NAMALWA (cell line): ENCODE data around the gene TET1.
A peak's percentile ranks its signal among the peaks of the same experiment; 100 is the strongest.
"Not testable (repeated sequence)": the region's sequence is repeated elsewhere in the genome, so short reads cannot be mapped to it uniquely, and the experiment has no call there.

Experiments
- DNase-seq: peaks from one replicate; pipeline ENCODE4 v3.0.0-alpha.2; 2015; ENCODE audit warnings: low spot score

Gene TET1

DNA sequence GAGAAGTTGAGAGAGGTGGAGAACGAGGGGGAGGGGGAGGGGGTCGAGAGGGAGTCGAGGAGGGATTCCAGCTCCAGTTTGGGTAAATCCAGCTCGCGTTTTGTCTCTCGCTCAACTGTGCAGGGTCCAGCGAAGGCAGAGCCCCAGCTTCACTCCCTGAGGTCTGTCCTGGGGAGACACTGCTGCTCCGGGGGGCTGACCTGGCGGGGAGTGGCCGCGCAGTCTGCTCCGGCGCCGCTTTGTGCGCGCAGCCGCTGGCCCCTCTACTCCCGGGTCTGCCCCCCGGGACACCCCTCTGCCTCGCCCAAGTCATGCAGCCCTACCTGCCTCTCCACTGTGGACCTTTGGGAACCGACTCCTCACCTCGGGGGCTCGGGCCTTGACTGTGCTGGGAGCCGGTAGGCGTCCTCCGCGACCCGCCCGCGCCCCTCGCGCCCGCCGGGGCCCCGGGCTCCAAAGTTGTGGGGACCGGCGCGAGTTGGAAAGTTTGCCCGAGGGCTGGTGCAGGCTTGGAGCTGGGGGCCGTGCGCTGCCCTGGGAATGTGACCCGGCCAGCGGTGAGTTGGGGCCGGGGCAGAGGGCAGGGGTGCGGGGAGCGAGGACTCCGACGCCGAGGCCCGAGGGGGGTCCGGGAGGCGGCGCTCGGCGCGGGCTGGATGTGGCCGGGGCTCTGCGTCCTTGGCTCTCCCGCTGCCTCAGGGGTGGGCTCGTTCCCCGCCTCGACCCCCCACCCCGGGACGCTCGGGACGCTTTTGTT lies at the start of gene TET1:
Gene TET1, plus strand, starts transcription at position 152 of the 757 bp plus-strand sequence. CDS start 12,002 bp downstream, outside the sequence.
- DNase-seq: peak; percentile 32

DNA sequence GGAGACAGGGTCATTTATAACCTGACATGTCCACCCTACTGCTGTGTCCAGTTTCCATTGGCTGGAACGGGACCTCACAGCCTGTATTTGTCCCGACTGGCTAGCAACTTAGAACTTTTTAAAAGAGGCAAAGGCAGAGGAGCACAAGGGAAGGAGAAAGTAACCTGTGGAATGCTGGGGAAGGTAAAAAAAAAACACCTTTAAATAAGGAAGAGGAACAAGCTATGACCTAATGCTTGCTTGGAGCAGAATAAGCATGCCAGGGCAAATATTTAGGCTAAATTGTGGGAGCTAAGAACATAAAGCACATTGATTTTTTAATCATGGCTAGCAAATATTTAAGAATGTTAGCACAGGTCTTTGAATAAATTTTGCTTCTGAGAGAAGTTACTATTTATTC lies 43.9 kb upstream of the TET1 start:
- not testable (repeated sequence) for DNase-seq

DNA sequence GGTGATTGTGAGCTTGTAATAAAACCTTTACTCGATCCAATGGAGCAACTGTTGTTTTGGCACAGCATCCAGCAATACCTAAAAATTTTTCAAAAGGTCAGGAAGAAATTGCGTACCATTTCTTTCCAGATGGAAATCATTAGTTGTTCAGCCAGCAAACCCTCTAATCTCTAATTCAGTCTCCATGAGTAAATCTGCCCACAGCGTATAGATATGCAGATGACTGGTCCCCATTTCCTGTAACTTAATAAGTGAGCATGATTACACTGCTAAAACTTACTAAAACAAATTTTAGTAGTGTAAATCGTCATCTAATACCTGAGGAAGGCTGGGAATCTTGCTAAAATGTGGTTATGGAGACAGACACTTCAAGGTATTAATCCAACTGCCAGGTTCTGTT lies 43.4 kb upstream of the TET1 start:
- no peak for DNase-seq

DNA sequence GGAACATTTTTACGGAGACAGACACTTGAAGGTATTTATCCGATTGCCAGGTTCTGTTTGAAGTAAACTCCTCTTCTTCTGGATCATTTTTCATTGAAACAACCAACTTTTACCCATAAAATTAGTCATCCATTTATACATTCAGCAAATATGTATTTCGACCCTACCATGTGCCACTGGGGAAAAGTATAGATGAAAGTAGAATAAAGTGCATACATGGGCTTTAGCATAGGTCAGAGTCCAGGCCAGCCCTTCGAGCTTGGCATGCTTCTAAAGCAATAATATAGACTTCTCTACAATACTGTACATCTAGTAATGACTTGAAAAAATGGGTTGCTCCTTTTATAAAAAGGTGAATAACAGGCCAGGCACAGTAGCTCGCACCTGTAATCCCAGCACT lies 42.9 kb upstream of the TET1 start:
- no peak for DNase-seq

DNA sequence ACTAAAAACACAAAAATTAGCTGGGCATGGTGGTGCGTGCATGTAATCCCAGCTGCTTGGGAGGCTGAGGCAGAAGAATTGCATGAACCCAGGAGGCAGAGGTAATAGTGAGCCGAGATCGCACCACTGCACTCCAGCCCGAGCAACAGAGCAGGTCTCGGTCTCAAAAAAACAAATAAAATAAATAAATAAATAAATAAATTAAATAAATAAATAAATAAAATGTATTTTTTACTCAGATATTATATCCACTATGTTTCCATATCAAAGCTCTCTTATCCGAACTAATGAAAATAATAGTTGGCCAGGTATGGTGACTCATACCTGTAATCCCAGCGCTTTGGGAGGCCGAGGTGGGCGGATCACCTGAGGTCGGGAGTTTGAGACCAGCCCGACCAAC lies 41.5 kb upstream of the TET1 start:
- DNase-seq: not testable (repeated sequence)

DNA sequence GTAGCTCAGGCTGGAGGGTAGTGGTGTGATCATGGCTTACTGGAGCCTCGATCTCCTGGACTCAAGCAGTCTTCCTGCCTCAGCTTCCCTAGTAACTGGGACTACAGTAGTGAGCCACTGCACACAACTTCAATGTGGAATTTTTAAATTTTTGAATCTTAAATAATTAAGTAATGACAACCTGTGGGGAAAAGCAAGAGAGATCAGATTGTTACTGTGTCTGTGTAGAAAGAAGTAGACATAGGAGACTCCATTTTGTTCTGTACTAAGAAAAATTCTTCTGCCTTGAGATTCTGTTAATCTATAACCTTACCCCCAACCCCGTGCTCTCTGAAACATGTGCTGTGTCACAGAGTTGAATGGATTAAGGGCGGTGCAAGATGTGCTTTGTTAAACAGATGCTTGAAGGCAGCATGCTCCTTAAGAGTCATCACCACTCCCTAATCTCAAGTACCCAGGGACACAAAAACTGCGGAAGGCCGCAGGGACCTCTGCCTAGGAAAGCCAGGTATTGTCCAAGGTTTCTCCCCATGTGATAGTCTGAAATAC lies 34.6 kb upstream of the TET1 start:
- DNase-seq: not testable (repeated sequence)

DNA sequence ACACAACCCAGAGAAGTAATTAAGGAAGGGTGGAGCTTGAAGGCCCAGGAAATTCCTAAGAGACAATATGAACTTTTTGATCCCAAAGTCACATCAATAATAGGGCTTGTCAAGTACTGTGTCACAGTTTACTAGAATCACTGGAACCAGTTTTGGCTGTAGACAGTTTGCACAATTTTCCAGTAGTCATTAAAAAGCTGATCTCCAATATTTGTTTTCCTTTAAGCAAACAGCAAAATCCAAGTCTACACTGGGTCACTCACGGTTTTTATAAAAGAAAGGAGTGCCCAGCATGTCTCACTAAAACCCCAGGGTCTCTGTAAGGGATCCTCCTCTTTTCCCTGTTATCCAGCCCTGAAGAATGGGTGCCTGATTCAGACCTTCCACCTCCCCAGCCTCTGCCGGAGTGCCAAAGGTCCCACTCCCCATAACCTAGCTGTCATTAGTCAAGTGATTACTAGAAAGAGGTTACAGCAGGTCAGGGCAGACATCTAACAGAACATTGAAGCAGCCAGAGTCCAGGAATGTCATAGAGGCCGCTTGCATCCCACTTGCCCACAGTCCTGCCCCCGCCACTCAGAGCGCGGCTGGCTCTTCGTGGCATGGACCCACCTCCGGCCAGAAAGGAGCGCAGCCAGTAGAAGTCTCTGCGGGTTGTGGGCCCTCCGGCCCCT lies 33.4 kb upstream of the TET1 start:
- DNase-seq: no peak

DNA sequence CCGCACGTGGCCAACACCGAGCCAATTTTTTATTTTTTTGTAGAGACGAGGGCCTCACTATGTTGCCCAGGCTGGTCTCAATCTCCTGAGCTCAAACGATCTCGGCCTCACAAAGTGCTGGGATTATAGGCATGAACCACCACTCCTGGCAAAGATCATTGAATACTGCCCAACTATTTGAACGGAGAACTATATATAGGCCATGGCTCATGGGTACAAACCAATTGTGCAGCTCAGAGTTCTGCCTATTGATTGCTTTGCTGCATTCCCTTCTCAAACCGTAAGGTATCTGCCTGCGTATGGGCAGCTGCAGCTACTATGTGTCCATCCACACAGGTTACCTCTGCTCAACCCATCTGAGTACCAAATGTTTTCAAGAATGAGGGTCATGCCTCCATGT lies 23.2 kb upstream of the TET1 start:
- DNase-seq: no peak

DNA sequence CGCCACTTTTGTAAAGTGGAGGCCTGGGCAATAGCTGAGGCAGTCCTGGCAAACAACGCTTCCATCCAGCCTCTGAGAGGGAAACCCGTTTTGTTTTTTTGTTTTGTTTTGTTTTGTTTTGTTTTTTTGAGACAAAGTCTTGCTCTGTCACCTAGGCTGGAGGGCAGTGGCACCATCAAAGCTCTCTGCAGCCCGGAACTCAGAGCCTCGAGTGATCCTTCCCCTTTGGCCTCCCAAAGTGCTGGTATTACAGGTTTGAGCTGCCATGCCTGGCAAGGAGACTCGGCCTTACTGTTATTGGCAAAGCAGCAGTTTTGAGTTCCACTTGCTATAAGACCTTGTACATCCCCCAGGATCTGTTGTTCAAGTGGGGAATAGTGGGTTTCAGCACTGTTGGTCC lies 22.3 kb upstream of the TET1 start:
- no peak for DNase-seq

DNA sequence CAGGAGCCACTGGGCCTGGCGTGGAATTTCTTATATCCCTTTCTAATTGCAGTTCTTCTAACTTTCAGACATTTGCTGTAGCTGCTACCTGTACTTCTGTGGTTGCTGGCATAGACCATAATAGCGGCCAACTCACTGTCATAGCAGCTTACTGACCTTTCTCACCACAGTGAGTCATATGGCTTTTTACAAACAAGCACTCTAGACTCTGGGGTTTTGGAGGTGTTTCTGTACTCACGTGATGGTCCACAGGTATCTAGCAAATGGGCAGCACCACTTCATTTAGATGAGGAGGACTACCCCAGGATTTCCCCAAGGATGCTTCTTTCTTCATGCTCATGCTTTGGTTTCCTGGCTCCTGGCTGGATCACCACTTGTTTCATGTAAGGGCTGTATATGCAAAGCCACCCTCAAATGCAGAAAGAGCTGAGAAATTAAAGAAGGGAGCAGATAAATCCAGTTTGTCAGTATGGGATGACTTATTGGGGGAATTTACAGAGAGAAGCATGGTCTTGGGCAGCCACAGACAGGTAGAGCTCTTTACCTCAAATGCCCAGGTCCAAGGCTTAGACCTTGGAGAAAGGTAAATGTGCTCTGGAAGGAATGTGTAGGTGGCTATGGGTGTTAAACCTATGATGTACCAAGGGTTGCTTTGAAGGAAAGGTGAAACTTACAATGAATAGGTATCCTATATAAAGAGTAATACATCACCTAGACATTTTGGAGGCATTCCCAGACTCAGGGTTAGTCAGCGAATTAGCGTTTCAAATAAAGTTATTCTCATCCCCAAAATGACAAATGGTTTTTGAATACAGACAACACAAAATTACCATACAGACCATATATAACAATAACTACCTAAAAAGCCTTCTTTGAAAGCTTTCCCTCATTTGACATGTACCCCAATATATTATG lies 16.9 kb upstream of the TET1 start:
- DNase-seq: no peak

DNA sequence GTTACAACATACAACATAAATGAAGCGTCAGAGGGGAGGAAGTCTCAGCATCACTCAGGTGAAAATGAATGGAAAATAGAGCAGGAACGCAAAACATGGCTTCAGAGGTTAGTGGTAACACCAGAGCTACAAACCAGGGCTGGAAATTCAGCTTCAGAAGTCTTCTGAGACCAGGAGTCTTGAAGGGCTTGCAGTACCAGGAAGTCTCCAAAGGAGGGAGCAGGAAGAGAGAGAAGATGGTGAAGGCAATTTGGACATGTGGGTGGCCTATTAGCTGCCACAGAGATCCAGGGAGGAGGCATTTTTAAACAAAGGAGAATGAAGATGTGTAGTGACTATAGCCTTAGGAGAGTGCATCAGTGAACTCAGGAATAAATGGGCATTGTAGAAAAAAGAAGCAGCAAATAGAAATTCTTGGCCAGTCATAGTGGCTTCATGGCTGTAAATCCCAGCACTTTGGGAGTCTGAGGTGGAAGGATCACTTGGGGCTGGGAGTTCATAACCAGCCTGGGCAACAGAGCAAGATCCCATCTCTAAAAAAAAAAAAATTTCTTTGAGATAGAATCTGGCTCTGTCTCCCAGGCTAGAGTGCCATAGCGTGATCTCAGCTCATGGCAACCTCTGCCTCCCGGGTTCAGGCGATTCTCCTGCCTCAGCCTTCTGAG lies 9.3 kb upstream of the TET1 start:
- peak; percentile 85 for DNase-seq

DNA sequence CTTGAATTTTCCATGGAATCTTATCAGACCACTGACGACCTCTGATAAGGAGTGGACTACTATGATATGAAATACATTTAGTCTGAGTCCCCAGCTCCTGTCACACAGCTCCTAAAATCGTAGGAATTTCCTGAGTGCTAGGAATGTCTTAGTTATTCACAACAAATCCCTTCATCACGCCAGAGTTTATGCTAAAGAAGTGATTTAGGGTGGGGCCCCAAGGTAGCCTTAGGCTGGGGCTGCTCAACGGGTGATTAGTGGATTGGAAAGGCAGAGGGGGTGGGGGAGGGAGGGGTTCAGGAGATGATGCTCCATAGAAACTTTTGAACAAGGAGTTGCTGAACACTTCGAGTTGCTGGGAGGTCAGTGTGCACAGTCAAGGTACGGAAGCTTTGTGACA lies 7.0 kb upstream of the TET1 start:
- no peak for DNase-seq

DNA sequence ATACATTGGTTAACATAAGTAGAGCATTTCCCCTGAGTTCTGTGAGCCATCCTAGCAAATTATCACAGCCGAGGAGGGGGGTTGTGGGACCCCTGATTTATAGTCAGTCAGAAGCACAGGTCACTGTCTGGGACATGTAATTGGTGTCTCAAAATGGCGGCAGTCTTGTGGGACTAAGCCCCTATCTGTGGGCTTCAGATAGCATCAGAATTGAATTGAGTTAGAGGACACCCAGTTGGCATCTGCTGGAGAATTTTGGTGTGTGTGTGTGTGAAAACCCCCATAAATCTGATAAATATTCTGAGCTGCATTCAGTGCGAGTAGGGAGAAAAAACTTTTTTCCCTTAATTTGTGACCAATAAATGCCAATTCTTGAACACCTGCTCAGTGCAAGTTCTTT lies 6.5 kb upstream of the TET1 start:
- DNase-seq: no peak

DNA sequence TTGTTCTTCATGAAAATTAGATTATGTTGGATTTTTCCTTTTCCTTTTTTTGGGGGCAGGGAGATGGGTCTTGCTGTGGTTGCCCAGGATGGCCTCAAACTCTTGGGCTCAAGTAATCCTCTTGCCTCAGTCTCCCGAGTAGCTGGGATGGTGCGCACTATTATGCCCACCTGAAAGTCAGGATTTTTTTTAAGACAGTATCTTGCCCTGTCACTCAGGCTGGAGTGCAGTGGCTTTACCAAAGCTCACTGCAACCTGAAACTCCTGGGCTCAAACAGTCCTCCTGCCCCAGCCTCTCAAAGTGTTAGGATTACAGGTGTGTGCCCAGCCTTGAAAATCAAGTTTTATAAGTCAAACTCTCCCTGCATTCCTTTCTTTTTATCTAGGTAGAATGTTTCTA lies 1.7 kb upstream of the TET1 start:
- no peak for DNase-seq

DNA sequence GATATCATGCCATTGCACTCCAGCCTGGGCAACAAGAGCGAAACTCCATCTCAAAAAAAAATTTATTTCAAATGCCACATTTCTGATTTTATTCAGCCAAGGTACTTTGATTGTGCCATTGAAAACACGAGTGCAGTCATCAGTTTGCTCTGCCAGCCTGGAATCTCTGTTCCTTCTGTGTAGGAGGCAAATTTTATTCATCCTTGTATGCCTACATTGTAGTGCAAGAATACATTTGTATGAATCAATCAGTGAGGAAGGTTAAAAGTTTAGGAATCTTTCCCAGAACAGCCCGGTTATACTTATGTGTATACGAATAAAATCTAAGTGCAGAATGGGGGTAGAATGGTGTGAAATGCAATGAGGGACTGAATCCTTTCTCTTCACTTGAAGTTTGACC lies 886 bp upstream of the TET1 start:
- DNase-seq: no peak

DNA sequence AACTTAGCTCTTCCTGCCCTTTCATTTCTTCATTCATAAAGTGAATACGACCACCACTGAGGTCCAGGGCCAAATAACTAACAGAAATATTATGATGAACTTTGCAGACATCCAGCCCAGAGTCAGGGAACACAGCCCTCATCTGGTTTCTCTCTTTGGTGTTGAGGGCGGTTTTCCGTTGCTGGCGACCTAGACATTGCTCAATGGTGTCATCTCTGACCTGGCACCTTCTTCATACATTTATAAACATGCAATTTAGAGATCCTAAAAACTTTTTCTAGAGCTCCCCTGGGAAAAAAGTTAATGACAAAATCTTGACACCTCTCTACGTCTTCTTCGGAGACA lies 324 bp upstream of the TET1 start:
- DNase-seq: no peak

DNA sequence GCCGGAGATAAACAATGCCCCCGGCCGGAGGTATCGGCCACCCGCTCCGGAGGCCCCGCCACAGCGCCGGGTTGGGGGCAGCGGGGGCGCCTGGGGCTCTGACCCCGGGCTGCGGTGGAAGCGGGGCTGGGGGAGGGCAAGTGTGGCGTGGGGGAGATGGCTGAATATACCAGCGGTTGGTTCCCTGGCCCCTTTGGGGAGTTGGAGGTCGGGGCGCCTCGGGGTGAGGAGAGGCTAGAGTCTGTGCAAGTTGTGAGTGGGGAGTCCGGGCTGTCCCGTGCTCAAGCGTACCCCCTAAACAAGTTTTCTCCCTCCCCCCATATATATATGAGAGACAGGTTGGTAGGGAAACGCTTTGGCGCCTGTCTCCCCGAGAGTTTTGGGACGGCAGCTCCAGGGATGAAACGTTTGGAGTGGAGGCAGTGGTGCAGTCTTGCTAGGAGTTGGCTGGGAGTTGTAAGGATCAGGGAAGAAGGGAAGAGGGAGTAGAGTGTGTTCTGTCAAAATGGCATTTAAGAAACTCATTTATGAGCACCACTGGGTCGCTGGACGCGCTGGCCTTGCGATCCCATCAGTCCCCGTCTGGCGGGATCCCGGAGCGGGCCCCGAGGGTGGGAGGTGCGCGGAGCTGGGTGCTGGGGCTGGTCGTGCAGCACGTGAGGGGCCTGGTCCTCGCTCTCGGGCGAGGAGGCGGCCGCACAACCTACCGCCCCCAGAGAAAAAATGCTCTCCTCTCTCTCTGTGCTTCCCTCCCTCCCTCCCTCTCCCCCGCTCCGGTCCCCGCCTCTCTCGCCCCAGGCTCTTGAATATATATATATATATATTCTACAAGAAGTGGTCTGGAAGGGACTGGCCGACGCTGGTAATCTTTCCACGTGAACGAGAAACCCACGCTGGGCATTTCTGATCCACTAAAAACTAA lies 1.1 kb downstream of the TET1 start:
- no peak for DNase-seq

DNA sequence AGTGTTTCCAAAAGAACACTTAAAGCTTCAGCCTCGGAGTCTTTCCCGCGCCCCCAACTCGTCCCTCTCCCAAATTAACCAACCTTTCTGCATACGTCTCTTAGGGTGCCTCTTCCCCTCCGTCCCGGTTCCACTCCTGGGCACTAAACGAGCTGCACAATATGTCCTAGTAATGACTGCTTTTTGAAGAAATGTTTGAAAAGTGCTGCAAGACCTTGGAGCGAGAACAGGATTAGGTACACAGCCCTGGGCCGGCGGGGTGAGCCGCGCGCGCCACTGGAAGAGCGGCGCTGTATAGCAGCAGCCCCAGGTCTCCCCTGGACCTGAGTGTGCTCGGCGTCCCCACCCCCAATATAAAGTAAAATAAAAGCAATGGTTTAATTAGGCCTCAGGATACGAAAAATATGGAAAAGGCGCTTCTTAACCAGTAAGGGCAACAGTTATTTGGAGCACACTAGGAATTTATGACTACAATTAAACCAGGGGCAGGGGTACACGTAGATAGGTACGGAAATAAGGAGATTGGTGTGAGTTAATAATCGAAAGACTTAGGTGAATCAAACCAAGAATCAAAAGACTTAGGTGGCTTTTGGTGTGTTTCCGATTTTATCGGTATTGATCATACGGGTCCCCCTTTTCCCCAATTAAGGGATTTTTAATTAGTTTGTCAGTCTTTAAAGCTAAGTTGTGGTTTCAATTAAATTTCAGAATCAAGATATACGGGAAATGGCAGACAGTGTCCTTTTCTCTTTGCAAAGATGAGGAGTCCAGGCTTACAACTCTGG lies 1.9 kb downstream of the TET1 start:
- DNase-seq: no peak

DNA sequence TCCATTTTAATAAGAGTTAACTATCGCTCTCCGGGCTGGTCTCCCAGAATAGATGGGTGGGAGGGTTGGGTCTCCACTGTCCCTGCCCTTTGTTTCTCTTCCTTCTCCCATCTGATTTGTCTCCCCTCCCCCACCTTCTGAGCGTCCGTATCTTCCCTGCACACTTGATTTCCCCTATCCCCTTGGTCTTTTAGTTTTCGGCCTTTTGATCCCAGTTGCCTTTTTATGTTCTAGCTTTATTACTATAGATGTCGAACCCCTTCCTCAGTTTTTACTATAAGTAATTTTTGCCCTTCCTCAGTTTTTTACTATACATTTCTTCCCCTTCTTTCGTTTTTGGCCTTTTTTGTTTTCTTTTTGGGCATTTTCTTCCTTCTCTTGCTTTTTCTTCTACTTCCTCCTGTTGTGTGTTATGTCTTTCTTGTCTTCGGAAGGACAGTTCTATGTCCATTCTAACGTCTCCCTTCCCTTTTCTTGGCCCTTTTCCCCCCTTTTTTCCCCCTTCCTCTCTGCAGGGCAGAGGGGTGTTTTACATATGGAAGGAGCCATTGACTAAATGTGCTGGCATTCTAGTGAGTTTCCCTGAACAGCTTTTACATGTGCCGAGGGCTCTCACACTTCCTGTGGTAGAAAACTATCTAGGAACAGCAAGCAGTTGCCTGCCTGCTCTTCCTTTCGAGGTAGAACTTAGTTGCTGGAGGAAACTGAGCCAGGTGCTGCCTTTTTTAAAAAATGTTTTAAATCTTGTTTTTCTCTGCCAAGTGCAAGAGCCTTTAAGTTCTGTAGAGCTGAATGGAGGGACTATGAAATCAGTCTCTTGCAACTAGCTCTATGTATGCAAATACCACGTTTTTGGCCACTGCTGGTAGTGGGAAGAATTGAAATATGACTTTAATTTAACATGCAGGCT lies 2.8 kb downstream of the TET1 start:
- DNase-seq: peak; percentile 29
